Right lobe of liver (tissue), 4 donors: ENCODE results near the gene TMEM72.

ENCODE experiments used
- CTCF ChIP-seq, 4 donors: fragments of 200-600 bp in 3 of 4; fragments of 450-650 bp in 1 of 4; IDR thresholded peaks; one replicate each; pipeline versions ENCODE4 v1.5.1 to v1.8.0; 2016 to 2022; ENCODE audit warnings: antibody characterized with exemption in 4 of 4, mild to moderate bottlenecking in 2 of 4
- POLR2A ChIP-seq: fragments of 450-650 bp; IDR thresholded peaks from one replicate; pipeline ENCODE4 v1.6.1; 2017; ENCODE audit warnings: antibody characterized with exemption, mild to moderate bottlenecking
- donor health status: DM: no; HTN: no; CAD: no.
- donor health status: DM: no; HTN: no; CAD: no.
- donor health status: DM: no; HTN: yes; CAD: no.

- TF ChIP-seq CTCF (IDR thresholded peaks at IDR 0.05): no peak
- no peak for TF ChIP-seq POLR2A
These were observed 3.8 kb downstream of the TMEM72 start for GRCh38 chr10:44914891-44915290.
